GM12878 (cell line): ENCODE measurements around the gene CCDC85B. TPM values are rescaled to one million over a fixed set of nuclear protein-coding genes. Genes with fewer than 3 reads are reported as not detected.

ENCODE experiments used
- CTCF ChIP-seq, 3 experiments: IDR thresholded peaks in 2 of 3; conservative IDR thresholded peaks in 1 of 3; 2 replicates each; pipeline ENCODE4 v1.5.1; 2011; ENCODE audit warnings: low read depth in 3 of 3, low read length in 3 of 3, mild to moderate bottlenecking in 3 of 3, control low read depth in 2 of 3, moderate library complexity in 2 of 3, inconsistent platforms in 1 of 3, mixed read lengths in 1 of 3; ENCODE audit not compliant: control insufficient read depth in 2 of 3, insufficient read depth in 1 of 3; ENCODE audit errors: extremely low read depth in 1 of 3
- MYB ChIP-seq: fragments of 150-350 bp; IDR thresholded peaks from 2 replicates; pipeline ENCODE4 v1.6.1; 2014; ENCODE audit warnings: mild to moderate bottlenecking, low read depth, low read length, borderline replicate concordance
- ZBTB40 ChIP-seq: fragments of 450-650 bp; IDR thresholded peaks from 2 replicates; pipeline ENCODE4 v1.6.1; 2016; ENCODE audit warnings: mild to moderate bottlenecking, moderate library complexity, borderline replicate concordance
- polyA plus RNA-seq, 11 experiments: library from polyadenylated mRNA; depleted of rRNA in 4 of 11; unstranded in 6 of 11; stranded (reverse) in 5 of 11; fragments of >200 nt; fragmentation: Nextera tagmentation in 4 of 11; fragmentation: Illumina TruSeq in 1 of 11; extraction: Ambion mirVana in 4 of 11; extraction: Trizol in 1 of 11; gene quantifications; 1 replicate in 1 of 11; 2 replicates in 10 of 11; pipeline versions ENCODE4 v1.2.1 to v1.2.3, GENCODE V29; 2011 to 2016; ENCODE audit warnings: inconsistent platforms in 2 of 11, missing spikeins in 2 of 11, low read depth in 1 of 11
- total RNA-seq, 4 experiments: library from RNA; depleted of rRNA in 3 of 4; stranded (reverse); fragments of >200 nt in 3 of 4; fragmentation: Illumina TruSeq in 1 of 4; extraction: Trizol in 1 of 4; gene quantifications; 2 replicates each; pipeline versions ENCODE4 v1.2.1 to v1.2.3, GENCODE V29; 2013 to 2021
- TF ChIP-seq, protein P1 (sequence below): IDR thresholded peaks from 2 replicates; pipeline ENCODE4 v1.6.1; 2012; ENCODE audit warnings: low read depth, low read length, improper control_type of control experiment

Gene CCDC85B
- total and polyA plus RNA-seq, 10 of the 15 experiments (the other 5 are each of a cell fraction or from before 2014, with no cell fraction given) = 0.32 to 114 (median 49.5) TPM

DNA sequence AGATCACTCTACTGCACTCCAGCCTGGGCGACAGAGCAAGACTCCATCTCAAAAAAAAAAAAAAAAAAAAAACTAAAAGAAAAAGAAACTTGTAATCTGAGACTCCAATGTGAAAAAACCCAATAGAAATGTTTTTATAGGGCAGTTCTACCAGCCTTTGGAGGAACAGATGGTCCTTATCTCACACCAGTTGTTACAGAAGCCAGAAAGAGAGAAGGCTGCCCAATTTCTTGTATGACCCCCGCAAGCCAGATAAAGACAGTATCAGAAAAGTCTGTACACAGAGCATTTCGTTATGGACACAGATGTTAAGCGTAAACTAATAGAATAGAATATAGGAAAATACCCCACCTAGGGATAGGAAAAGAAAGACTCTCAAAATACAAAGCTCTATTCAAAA, 43.5 kb downstream of the CCDC85B start (continued):
- TF ChIP-seq, protein P1, sequence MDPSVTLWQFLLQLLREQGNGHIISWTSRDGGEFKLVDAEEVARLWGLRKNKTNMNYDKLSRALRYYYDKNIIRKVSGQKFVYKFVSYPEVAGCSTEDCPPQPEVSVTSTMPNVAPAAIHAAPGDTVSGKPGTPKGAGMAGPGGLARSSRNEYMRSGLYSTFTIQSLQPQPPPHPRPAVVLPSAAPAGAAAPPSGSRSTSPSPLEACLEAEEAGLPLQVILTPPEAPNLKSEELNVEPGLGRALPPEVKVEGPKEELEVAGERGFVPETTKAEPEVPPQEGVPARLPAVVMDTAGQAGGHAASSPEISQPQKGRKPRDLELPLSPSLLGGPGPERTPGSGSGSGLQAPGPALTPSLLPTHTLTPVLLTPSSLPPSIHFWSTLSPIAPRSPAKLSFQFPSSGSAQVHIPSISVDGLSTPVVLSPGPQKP = no peak
- TF ChIP-seq MYB (no peak), CTCF (IDR thresholded peaks at IDR 0.05 in 2 of 3, conservative IDR thresholded peaks at IDR 0.05 in 1 of 3; ENCODE audit: control insufficient read depth in 2 of 3, extremely low read depth in 1 of 3, insufficient read depth in 1 of 3, low read depth in 3 of 3, low read length in 3 of 3) (no peak), ZBTB40 (no peak)
- TF ChIP-seq, all 136 proteins: peak for 0
